HL-60 (cell line): Measurements from ENCODE around the gene EYA2.

Experiments used
- DNase-seq, 2 experiments: peaks; one replicate each; pipeline ENCODE4 v3.0.0-alpha.2; 2010 to 2020; ENCODE audit warnings: low read depth in 1 of 2, low spot score in 1 of 2
- H3K27ac ChIP-seq: fragments of 250-450 bp; sonication (Bioruptor Pico); replicated peaks from 2 replicates; pipeline ENCODE4 v1.5.1; 2020; ENCODE audit warnings: mild to moderate bottlenecking, moderate library complexity
- H3K27me3 ChIP-seq: fragments of 250-450 bp; sonication (Bioruptor Pico); 2 replicates; pipeline ENCODE4 v1.5.1; 2021; ENCODE audit warnings: mild to moderate bottlenecking, moderate library complexity; ENCODE audit not compliant: insufficient read depth, poor library complexity, severe bottlenecking
- H3K4me3 ChIP-seq: replicated peaks from 2 replicates; pipeline ENCODE4 v1.5.1; 2011; ENCODE audit warnings: mild to moderate bottlenecking, control low read depth, low read length; ENCODE audit not compliant: insufficient read depth
- CTCF ChIP-seq: IDR thresholded peaks from one replicate; pipeline ENCODE4 v1.5.1; 2011; ENCODE audit warnings: low read length, control low read depth, inconsistent platforms; ENCODE audit not compliant: insufficient read depth
- GABPA ChIP-seq: IDR thresholded peaks from 2 replicates; pipeline ENCODE4 v1.6.1; 2012; ENCODE audit warnings: low read depth
- POLR2AphosphoS5 ChIP-seq: IDR thresholded peaks from 2 replicates; pipeline ENCODE4 v1.6.1; 2012; ENCODE audit warnings: low read depth
- REST ChIP-seq: IDR thresholded peaks from 2 replicates; pipeline ENCODE4 v1.6.1; 2012; ENCODE audit warnings: low read depth; ENCODE audit not compliant: insufficient replicate concordance
- SPI1 ChIP-seq: IDR thresholded peaks from 2 replicates; pipeline ENCODE4 v1.6.1; 2012; ENCODE audit warnings: low read depth, mild to moderate bottlenecking, borderline replicate concordance

The EYA2 gene

GRCh38 chr20:47035026-47035590 is 140.5 kb downstream of the EYA2 start:
- TF ChIP-seq CTCF (no peak), REST (no peak), POLR2AphosphoS5 (no peak), SPI1 (no peak), GABPA (no peak)
- no peak for DNase-seq
- H3K27ac ChIP-seq, result no peak overlapping the region
- no peaks in the 10 kb centered on the region for H3K27me3 ChIP-seq
- H3K4me3 ChIP-seq, result no peak overlapping the region

- Histone ChIP-seq H3K27me3 (no peaks in the 10 kb centered on the region), H3K4me3 (no peak overlapping the region), H3K27ac (no peak overlapping the region)
- DNase-seq, result no peak
- TF ChIP-seq SPI1, result no peak
- TF ChIP-seq GABPA, result no peak
- TF ChIP-seq POLR2AphosphoS5, result no peak
- TF ChIP-seq CTCF, result no peak
- no peak for TF ChIP-seq REST
These were observed 141.6 kb downstream of the EYA2 start for GRCh38 chr20:47036091-47036870.

- Histone ChIP-seq H3K4me3 (no peak overlapping the region), H3K27me3 (no peaks in the 10 kb centered on the region), H3K27ac (no peak overlapping the region)
- DNase-seq, result no peak
- TF ChIP-seq SPI1, result peak; percentile 61; the same call in 1 of the 2 replicates
- TF ChIP-seq REST, result no peak
- TF ChIP-seq CTCF, result no peak
- TF ChIP-seq POLR2AphosphoS5, result no peak
These were observed 144.2 kb downstream of the EYA2 start for GRCh38 chr20:47038566-47039560.
